ENCODE results near the gene ENO2.

- TF ChIP-seq POLR2A (IDR thresholded peaks at IDR 0.05) (peak in 2 of 4 donors; percentile 97), CTCF (IDR thresholded peaks at IDR 0.05) (peak in 2 of 6 experiments; percentile 1 to 11)
Observed at GRCh38 chr12:6867413-6868210, 46.8 kb upstream of the ENO2 start, which contains the start of gene TPI1.

Measured in esophagus squamous epithelium (tissue), 4 donors.